ENCODE results near the gene THBS2. TPM values are rescaled to one million over a fixed set of nuclear protein-coding genes. Genes with fewer than 3 reads are reported as not detected.
A peak's percentile ranks its signal among the peaks of the same experiment; 100 is the strongest.

The THBS2 gene
- total RNA-seq, 4 donors from 2014 or later, result 5.4 to 28.3 (median 16.3) TPM

- H3K4me3 ChIP-seq, result no peak overlapping the region
- no peaks in the 10 kb centered on the region for H3K36me3 ChIP-seq
- H3K27ac ChIP-seq, result no peak overlapping the region
- TF ChIP-seq CTCF (IDR thresholded peaks at IDR 0.05) (no peak), POLR2A (IDR thresholded peaks at IDR 0.05) (no peak)
- no peaks in the 10 kb centered on the region for H3K27me3 ChIP-seq
- H3K9me3 ChIP-seq, result no peaks in the 10 kb centered on the region
- DNase-seq, result peak in 1 of 3 donors; percentile 33
- no peaks in the 10 kb centered on the region for H3K4me1 ChIP-seq
Measured at GRCh38 chr6:169241688-169242350, 11.8 kb downstream of the THBS2 start.

- Histone ChIP-seq H3K4me3 (no peak overlapping the region), H3K9me3 (no peaks in the 10 kb centered on the region), H3K27me3 (no peaks in the 10 kb centered on the region), H3K27ac (no peak overlapping the region), H3K36me3 (no peaks in the 10 kb centered on the region), H3K4me1 (no peaks in the 10 kb centered on the region)
- TF ChIP-seq CTCF (IDR thresholded peaks at IDR 0.05), result no peak
- no peak for TF ChIP-seq POLR2A (IDR thresholded peaks at IDR 0.05)
- peak in 2 of 3 donors; percentile 18 to 33 for DNase-seq
Measured at GRCh38 chr6:169240591-169241390, 12.9 kb downstream of the THBS2 start.

- DNase-seq, result peak in 2 of 3 donors; percentile 26 to 28
- Histone ChIP-seq H3K27me3 (no peaks in the 10 kb centered on the region), H3K4me1 (no peaks in the 10 kb centered on the region), H3K27ac (no peak overlapping the region), H3K9me3 (no peaks in the 10 kb centered on the region), H3K36me3 (no peaks in the 10 kb centered on the region), H3K4me3 (no peak overlapping the region)
- no peak for TF ChIP-seq CTCF (IDR thresholded peaks at IDR 0.05)
- TF ChIP-seq POLR2A (IDR thresholded peaks at IDR 0.05), result no peak
Measured at GRCh38 chr6:169240125-169240524, 13.5 kb downstream of the THBS2 start.

GRCh38 chr6:169239181-169239580, 14.5 kb downstream of the THBS2 start:
- peak in 2 of 3 donors; percentile 14 to 16 for DNase-seq
- H3K27ac ChIP-seq, result no peak overlapping the region
- H3K27me3 ChIP-seq, result no peaks in the 10 kb centered on the region
- no peaks in the 10 kb centered on the region for H3K36me3 ChIP-seq
- H3K9me3 ChIP-seq, result no peaks in the 10 kb centered on the region
- H3K4me1 ChIP-seq, result no peaks in the 10 kb centered on the region
- TF ChIP-seq POLR2A (IDR thresholded peaks at IDR 0.05) (no peak), CTCF (IDR thresholded peaks at IDR 0.05) (no peak)
- H3K4me3 ChIP-seq, result no peak overlapping the region

GRCh38 chr6:169238766-169239165, 14.9 kb downstream of the THBS2 start:
- Histone ChIP-seq H3K27me3 (no peaks in the 10 kb centered on the region), H3K4me1 (no peaks in the 10 kb centered on the region), H3K27ac (no peak overlapping the region), H3K9me3 (no peaks in the 10 kb centered on the region), H3K4me3 (no peak overlapping the region), H3K36me3 (no peaks in the 10 kb centered on the region)
- TF ChIP-seq CTCF (IDR thresholded peaks at IDR 0.05) (no peak), POLR2A (IDR thresholded peaks at IDR 0.05) (no peak)
- peak in 2 of 3 donors; percentile 15 to 37 for DNase-seq

All from Peyer's patch (tissue), 4 donors.